HTR-8/SVneo (cell line): Measurements from ENCODE around the gene DIO1.

ENCODE experiments used
- DNase-seq: peaks from one replicate; pipeline ENCODE4 v3.0.0; 2011; ENCODE audit warnings: low spot score, mixed read lengths; ENCODE audit not compliant: insufficient read length
- FAIRE-seq: peaks from 2 replicates; lab custom pipeline; 2011; peaks lifted over from hg19 to GRCh38; lab: Jason Lieb, UNC

Gene DIO1

DNA sequence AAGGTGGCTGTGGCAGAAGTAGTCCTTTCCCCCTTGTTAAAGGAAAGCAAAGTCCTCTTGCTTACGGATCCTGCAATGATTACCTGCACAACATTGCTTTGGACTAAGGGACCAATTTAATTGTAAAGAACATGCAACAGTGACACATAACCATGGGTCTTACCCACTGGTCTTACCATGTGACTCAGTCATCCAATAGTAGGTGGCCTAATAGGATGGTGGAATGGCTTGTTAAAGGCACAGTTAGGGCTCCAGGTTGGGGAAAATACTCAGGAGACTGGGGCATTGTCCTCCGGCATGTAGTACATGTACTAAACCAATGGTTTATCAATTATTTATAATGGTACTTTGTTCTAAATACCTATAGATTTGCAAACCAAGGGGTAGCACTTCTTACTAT, 2.3 kb upstream of the DIO1 start:
- DNase-seq (no peak), FAIRE-seq (no peak)

DNA sequence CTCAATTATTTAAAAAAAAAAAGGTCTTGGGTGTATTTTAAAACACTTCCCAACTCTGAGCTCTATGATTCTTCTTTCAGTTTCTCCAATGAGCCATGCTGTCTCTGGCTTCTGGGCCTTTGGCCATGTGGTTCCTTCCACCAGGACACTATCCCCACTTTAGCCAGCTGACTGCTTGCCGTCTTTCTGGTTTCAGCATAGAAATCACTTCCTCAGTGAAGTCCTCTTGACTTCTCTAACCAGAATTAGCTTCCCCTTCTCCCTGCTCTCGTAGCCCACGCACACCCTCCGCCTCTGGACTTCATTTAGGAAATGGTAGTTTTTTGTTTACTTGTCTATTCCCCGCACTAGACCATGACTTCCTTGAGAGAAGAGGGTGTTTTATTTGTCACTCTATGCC, 1.1 kb upstream of the DIO1 start:
- FAIRE-seq (no peak), DNase-seq (no peak)

DNA sequence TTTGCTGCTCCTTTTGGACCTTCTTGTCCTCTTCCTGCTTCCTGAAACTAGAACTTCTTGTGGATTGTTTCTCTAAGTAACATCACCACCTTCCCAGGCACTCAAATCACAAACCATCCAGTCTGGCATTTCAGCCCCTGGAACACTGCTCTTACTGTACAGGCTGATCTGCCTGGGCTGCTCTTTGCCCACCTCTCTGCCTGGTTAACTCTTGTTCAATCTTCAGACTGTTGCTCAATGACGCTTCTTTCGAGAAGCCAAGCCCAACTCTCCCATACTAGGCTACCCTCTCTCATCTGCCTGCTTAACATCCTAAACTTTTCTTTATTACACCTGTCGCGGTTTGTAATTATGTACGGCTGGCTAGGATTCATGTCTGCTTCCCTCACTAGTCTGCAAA, 657 bp downstream of the DIO1 start:
- DNase-seq = no peak
- no peak for FAIRE-seq

DNA sequence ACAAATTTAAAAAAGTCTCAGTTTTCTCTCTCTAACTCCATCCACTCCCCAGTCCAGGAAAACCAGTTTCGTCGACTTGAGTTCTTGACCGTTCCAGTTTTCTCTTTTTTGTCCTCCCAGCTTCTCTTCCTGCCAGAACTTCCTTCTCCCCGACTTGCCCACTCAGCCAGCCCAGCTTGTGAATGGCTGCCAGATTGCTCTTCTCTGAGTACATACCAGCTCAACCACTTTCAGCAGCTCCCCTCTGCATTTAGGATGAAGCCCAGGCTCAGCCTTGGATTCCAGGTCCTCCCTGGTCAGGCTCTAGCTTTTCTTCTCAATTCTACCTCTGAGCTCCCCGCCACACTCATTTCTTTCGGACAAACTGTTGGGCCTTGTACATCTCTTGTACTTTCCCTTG, 1.4 kb downstream of the DIO1 start:
- FAIRE-seq = no peak

DNA sequence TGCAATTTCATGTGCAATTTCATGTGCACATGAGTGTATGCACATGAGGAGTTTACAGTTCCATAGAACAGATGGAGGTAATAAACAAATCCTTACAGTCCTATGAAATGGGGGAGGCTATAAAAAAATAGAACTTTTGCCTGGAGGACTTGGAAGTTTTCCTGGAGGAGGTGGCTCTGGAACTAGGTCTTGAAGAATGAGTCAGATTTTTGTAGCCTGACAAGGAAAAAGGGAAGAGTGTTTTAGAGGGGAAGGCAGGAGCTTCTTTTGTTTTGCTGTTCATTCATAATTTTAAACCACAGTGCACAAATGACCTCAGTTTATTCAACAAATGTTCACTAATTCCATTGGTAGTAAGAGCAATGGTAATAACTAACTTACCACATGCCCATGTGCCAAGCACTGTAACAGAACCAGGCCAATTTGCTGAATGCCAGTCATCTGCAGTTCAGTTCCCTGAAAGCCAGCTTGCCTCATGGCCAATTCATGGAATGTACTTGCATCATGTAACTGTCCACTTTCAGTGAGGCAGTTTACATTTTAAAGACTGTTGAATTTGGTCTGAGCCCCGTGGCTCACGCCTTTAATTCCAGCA, 2.7 kb downstream of the DIO1 start:
- no peak for DNase-seq
- no peak for FAIRE-seq

More for the DNA sequence above, 1.4 kb downstream of the DIO1 start:
- no peak for DNase-seq

DNA sequence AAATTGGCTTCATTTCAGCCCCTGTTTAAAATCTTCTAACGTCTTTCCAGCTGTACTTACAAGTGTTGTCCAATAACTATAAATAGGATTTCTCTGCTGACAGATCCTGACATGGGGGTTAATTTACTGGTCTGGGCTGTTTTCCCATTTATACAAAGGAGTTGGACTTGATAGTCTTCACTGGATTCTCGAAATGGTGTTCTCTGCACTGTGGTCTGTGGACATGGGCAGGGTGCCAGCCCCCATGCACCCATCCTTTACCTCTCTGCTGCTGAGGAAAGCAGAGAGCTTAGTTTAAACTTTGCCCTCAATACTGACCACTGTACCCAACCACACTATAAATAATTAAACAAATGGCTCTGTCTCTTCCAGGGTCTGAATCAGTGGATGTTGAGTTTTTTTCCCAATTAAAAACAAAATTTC, 5.2 kb downstream of the DIO1 start:
- no peak for FAIRE-seq
- no peak for DNase-seq

DNA sequence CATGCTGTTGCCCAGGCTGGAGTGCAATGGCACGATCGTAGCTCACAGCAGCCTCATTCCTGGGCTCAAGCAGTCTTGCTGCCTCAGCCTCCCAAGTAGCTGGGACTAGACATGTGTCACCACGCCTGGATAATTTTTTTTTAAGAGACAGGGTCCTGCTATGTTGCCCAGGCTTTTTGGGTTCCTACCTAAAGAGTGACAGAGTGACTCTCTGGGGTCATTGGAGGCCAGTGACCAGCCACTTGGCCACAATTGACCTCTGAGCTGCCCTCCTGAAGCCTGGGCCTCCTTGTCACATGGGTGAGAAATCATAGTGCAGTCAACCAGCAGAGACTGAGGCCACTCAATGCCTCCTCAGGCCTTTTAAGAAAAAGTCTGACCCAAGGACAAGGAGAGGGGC, 5.7 kb downstream of the DIO1 start:
- DNase-seq = no peak
- no peak for FAIRE-seq

DNA sequence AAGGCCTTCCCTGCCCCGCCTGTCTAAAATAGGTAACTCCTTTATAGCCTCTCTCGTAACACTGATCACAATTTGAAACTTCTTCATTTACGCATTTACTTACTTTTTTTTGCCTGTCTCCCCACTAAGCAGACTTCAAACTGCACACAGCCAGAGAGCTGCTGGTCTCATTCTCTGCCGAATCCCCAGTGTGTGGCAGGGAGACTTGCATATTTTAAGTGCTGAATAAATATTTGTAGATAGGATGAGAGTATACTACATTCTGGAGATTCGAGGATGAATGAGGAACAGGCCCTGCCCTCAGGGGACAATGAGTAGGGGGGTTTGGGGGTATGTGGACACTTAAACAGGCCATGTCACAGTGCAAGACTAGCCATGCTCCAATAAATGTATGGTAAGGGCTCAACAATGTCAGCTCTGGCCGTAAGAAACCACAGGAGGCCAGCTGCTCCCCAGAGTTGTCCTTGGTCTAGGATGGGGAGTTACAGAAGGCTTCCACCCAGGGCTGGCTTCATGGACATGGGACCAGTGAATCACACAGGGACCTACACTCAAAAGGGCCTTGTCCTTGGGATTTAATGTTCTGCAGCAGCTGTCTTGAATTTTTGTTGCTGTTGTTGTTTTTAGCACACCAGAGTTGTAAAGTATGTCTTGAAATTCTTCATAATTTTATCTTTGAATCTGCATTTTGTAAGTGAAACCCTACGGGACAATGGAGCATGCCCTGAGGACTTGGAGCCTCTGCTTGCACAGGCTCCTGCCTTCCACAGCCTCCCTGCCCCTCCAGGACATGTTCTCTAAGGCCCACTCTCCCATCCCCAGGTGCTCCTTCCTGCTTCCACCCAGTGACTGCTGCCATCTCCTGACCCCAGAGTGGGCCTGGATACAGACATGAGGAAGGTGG, 8.5 kb downstream of the DIO1 start:
- FAIRE-seq (no peak), DNase-seq (no peak)

DNA sequence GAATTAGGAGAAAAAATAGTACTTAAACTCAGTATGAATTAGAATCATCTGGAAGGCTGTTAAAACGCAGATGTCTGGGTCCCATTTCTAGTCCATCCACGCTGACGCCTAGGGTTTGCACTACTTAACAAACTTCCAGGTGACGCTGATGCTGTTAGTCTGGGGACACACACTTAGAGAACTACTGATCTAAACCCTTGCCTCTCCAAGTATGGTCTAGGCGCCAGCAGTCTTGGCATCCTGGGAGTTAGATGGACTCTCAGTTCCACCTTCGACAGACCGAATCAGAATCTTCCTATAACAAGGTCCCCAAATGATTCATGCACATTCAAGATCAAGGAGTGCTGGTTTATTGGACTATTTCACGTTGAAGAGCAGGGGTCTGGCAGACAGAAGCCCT, 11.5 kb downstream of the DIO1 start:
- no peak for FAIRE-seq
- DNase-seq = no peak

DNA sequence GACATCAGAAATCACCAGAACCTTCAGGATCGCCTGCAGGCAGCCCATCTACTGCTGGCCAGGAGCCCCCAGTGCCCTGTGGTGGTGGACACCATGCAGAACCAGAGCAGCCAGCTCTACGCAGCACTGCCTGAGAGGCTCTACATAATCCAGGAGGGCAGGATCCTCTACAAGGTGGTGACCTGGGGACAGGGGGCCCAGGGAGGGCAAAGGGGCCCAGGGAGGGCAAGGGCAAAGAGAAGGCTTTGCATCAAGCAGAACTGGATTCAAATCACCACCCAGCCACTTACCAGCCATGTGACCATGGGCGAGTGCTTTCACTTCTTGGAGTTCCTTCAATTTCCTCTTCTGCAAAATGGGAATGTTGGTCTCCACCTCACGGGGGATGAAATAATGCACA, 12.1 kb downstream of the DIO1 start:
- DNase-seq (no peak), FAIRE-seq (no peak)

DNA sequence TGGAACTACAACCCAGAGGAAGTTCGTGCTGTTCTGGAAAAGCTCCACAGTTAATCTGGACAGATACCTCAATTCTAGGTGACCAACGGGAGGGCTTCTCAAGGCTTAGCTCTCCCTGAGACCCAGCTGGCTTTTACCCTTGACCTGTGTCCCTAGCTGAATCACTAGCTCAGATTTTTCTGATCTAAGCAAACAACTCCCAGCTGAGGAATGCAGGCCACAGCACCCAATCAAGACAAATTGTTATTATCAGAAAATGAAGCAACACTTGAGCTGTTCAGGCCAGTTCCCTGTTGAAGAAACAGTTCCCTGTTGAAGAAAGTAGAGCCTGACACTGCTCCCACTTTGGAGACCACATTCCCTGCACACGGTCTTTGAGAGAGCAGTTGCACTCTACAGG, 16.0 kb downstream of the DIO1 start:
- DNase-seq (no peak), FAIRE-seq (no peak)

DNA sequence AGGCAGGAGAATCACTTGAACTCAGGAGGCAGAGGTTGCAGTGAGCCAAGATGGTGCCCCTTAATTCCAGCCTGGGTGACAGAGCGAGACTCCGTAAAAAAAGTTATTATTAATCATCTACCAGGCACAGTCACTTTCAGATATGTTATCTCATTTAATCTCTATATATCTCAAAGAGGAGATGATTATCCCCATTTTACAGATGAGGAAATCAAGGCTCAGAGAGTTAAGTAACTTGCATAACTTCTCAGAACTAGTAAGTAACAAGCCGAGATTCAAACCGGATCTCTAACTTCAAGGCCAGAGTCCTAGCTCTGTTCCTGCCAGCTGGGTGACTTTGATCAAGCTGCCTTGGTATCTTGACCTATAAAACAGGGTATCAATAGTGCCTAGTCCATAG, 17.5 kb downstream of the DIO1 start:
- DNase-seq (no peak), FAIRE-seq (no peak)

DNA sequence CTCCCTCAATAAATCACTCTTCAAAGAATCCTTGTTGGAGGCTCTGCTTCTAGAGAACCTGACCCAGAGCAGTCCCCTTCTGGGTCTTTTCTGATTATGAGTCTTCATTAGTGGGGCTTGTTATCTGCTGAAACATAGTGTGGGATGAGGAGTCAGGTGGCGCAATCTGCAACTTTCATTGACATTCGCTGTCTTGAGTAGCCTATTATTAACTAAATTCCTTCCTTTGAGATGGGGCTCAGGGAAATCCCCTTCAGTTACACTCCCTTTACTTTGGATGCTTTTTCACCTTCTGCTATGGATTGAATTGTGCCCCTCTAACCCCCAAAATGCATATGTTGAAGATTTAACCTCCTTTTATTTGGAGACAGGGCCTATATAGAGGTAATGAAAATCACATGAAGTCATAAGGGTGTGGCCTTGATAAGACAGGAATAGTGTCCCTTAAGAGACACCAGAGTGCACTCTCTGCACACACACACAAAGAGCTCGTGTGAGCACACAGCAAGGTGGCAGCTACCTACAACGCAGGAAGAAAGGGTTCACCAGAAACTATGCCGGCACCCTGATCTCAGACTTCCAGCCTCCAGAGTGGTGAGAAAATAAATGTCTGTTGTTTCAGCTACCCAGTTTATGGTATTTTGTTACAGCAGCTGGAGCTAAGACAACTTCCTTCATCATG, 19.5 kb downstream of the DIO1 start:
- FAIRE-seq = no peak
- no peak for DNase-seq

DNA sequence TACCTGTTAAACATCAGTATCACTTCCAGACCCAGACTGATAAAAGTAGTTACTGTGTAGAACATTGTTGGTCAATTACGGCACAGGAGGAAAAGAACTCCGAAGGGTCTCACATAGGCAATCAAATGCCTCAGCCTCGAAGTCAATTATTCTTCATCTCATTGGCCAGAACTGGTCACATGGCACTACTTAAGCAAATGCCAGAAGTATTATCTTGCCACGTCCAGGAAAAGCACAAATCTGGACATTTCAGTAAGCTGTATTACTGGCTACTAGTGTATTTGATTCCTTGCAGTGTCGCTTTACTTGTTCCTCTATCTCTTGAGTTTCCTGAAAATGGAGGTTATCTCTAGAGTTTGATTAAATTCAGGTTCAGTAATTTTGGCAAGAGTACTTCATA, 24.4 kb downstream of the DIO1 start:
- DNase-seq (no peak), FAIRE-seq (no peak)

DNA sequence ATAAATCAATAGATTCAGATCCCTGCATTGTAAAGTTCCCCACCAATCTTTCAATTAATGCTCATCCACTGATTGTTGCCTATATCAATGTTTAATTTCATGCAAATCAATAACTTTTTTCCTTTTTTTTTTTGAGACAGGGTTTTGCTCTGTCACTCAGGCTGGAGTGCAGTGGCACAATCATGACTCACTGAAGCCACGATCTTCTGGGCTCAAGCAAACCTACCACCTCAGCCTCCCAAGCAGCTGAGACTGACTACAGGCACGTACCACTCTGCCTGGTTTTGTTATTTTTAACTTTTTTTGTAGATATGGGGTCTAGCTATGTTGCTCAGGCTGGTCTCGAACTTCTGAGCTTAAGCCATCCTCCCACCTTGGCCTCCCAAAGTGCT, 25.7 kb downstream of the DIO1 start:
- no peak for DNase-seq
- no peak for FAIRE-seq

DNA sequence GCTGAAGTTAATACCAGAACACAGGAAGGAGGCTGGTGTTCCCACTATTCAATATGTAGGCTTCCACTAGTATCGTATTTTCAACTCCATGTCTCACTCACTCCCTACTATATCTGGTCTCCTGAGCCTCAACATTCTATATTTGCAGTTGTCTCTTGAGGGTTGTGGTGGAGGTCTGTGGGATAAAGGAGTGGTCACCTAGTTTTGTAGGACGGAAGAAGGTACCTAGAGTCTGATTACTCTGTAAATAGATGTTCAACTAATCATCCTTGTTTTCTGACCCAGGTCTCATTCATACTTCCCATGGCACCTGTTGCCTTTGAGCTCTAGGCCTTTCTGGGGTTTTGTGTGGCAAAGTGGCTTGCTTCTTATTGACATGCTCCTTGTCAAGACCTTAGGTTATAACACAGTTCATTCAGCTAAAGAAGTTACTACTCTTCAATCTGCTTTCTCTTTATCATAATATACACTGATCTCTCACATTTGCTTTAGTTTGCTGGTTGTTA, 33.4 kb downstream of the DIO1 start:
- no peak for FAIRE-seq
- no peak for DNase-seq

DNA sequence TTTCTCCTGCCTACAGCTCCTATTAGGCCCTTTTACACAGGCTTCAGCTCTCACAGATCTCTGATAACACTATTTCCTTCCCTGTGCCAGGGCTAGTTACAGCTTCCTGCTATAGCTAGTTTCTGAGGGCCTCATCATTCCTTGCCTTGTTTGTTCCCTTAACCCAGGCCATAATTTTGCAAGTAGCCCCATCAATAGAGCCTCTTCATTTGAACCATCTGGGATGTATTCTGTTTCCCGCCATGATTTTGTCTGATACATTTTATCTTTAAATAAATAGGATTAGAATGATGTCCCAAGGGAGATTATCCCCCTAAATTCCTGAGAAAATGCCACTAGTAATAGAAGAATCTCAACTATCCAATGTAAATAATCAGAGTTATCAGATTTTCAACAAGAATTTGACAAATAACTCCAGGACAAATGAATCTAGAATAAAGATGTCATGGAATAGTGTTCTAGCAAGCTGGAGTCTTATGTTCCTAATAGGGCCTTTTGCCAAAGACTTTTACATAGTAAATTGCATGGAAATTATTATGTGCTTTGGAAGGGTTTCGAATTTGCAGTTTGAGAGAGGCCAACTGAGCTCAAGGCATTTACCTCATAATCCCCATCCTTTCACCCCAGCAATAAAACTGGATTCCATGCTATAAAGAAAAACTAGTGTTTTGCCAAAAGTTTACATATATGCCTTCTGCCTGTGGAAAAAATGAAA, 35.4 kb downstream of the DIO1 start:
- no peak for FAIRE-seq
- no peak for DNase-seq

DNA sequence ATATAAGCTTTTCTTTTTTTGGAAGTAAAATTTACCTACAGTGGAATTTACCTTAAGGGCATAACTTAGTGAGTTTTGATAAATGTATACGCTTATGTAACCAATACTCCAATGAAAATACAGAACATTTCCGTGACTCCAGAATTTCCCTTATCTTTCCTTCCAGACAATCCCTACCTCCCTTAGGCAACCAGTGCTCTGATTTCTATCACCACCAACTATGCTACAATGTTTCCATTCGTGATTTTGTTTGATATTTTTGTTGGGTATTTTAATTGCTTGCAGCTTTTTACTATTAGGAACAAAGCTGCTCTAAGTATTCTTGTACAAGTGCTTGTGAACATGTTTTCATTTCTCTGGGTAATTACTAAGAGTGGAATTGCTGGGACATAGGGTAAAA, 36.9 kb downstream of the DIO1 start:
- DNase-seq (no peak), FAIRE-seq (no peak)

DNA sequence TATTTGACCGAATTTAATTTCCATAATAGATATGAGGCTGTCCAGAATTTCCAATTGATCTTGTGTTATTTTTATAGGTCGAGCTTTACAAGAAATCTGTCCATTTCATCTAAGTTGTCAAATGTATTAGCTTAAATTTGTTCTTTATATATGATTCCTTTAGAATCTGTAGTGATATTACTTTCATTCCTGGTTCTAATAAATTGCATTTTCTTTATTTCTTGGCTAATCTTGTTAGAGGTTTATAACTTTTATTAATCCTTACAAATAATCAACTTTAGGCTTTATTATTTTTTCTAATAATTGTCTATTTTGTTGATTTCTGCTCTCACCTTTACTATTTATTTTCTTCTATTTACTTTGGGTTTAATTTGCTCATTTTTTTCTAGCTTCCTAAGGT, 37.5 kb downstream of the DIO1 start:
- FAIRE-seq (no peak), DNase-seq (no peak)

DNA sequence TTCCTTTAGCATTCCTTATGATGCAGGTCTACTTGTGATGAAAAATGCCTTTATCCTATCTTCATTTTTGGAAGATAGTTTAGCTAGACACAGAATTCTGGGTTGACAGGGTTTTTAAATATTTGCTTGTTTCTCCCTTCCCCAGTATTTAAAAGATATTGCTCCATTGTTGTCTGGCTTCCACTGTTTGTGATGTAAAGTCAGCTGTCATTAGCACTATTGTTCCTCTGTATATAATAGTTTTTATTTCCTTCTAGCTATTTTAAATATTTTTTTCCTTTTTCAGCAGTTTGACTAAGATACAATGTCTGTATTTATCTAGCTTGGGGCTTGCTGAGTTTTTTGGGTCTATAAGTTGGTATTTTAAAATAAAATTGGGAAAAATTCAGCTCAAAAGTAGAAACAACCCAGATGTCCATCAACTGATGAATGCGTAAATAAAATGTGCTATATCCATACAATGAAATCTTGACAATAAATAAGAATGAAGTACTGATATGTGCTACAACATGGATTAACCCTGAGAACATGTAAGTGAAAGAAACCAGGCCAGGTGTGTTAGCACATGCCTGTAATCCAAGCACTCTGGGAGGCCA, 40.3 kb downstream of the DIO1 start:
- DNase-seq (no peak), FAIRE-seq (no peak)
